ENCODE measurements around the gene SLC9A1.

The SLC9A1 gene

GRCh38 chr1:27136998-27137542 lies 17.9 kb downstream of the SLC9A1 start:
- Histone ChIP-seq H3K4me2 (peak overlapping the region; percentile 94), H3K4me3 (IDR thresholded peaks at IDR 0.05; ENCODE audit: insufficient read depth, low read depth, low read length) (no peak overlapping the region), H3K9ac (peak overlapping the region; percentile 25; the same call in 1 of the 2 replicates), H4K20me1 (ENCODE audit: insufficient read depth) (no peaks in the 10 kb centered on the region), H3K27ac (peak overlapping the region; percentile 57; the same call in 1 of the 2 replicates), H3K79me2 (ENCODE audit: insufficient read depth, low read depth) (no peaks in the 10 kb centered on the region), H3K4me1 (ENCODE audit: low read depth, poor library complexity, severe bottlenecking) (peaks cover 45% of the 10 kb centered on the region), H3K36me3 (ENCODE audit: insufficient read depth) (no peaks in the 10 kb centered on the region), H2AFZ (ENCODE audit: low read depth) (peak overlapping the region; percentile 38; the same call in 1 of the 2 replicates), H3K27me3 (ENCODE audit: insufficient read depth, low read depth) (no peaks in the 10 kb centered on the region)
- TF ChIP-seq, protein P1, sequence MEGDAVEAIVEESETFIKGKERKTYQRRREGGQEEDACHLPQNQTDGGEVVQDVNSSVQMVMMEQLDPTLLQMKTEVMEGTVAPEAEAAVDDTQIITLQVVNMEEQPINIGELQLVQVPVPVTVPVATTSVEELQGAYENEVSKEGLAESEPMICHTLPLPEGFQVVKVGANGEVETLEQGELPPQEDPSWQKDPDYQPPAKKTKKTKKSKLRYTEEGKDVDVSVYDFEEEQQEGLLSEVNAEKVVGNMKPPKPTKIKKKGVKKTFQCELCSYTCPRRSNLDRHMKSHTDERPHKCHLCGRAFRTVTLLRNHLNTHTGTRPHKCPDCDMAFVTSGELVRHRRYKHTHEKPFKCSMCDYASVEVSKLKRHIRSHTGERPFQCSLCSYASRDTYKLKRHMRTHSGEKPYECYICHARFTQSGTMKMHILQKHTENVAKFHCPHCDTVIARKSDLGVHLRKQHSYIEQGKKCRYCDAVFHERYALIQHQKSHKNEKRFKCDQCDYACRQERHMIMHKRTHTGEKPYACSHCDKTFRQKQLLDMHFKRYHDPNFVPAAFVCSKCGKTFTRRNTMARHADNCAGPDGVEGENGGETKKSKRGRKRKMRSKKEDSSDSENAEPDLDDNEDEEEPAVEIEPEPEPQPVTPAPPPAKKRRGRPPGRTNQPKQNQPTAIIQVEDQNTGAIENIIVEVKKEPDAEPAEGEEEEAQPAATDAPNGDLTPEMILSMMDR (conservative IDR thresholded peaks at IDR 0.05; ENCODE audit: low read depth, low read length) = no peak

DNA sequence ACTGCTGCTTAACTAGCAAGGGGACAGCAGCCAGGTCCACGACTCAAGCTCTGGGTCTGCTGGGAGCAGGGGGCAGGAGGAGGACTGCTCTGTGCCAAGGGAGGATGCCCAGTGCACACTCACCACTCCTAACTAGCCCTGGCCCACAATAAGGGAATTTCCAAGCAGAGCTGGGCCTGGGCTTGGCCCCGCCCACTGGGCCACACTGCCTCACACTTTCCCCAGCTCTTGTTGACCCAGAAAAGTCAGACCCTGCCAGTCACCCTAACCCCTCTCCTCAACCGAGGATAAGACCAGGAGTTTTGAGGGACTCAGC lies 18.7 kb downstream of the SLC9A1 start:
- Histone ChIP-seq H3K36me3 (ENCODE audit: insufficient read depth) (no peaks in the 10 kb centered on the region), H3K4me2 (peak overlapping the region; percentile 94), H4K20me1 (ENCODE audit: insufficient read depth) (no peaks in the 10 kb centered on the region), H3K79me2 (ENCODE audit: insufficient read depth, low read depth) (no peaks in the 10 kb centered on the region), H3K9ac (no peak overlapping the region), H2AFZ (ENCODE audit: low read depth) (peak overlapping the region; percentile 16; the same call in 1 of the 2 replicates), H3K4me3 (IDR thresholded peaks at IDR 0.05; ENCODE audit: insufficient read depth, low read depth, low read length) (no peak overlapping the region), H3K4me1 (ENCODE audit: low read depth, poor library complexity, severe bottlenecking) (peaks cover 45% of the 10 kb centered on the region), H3K27me3 (ENCODE audit: insufficient read depth, low read depth) (no peaks in the 10 kb centered on the region), H3K27ac (peak overlapping the region; percentile 57; the same call in 1 of the 2 replicates)
- TF ChIP-seq, protein P1 (conservative IDR thresholded peaks at IDR 0.05; ENCODE audit: low read depth, low read length) = no peak

DNA sequence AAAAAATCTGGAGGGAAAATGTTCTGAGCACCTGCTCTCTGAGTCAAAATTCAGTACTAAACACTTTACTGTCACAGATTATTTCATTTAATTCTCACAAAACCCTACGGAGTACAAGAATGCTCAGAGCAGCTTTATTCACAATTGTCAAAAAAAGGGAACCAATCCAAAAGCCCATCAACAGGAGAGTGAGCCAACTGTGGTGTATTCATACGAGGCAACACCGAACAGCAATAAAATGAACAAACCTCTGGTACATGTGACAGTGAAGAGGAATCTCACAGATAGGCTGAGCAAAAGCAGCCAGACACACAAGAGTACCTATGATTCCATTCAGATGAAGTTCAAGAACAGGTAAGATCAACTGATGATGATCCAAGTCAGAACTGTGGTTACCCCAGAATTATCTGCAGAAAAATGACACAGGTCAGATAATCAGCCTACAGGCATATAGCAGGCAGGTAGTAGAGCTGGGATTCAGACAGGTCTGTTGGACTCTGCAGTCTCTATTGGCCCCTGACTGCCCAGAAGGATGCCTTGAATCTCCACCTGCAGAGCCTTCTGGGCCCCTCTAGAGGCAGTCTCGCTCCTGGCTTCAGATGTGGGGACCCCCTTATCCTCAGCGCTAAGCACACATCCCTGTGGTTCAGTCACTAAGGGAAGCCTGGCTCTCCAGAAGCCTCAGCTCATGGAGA lies 19.2 kb downstream of the SLC9A1 start:
- TF ChIP-seq, protein P1 (conservative IDR thresholded peaks at IDR 0.05; ENCODE audit: low read depth, low read length) = 0 out of 2 replicates have a peak, but pooled peaks have one; percentile 26
- no peaks in the 10 kb centered on the region for H3K79me2 ChIP-seq (ENCODE audit: insufficient read depth, low read depth)
- H3K9ac ChIP-seq = no peak overlapping the region
- H4K20me1 ChIP-seq (ENCODE audit: insufficient read depth) = no peaks in the 10 kb centered on the region
- no peaks in the 10 kb centered on the region for H3K27me3 ChIP-seq (ENCODE audit: insufficient read depth, low read depth)
- peak overlapping the region; percentile 57; the same call in 1 of the 2 replicates for H3K27ac ChIP-seq
- H3K4me2 ChIP-seq = peak overlapping the region; percentile 94
- no peaks in the 10 kb centered on the region for H3K36me3 ChIP-seq (ENCODE audit: insufficient read depth)
- peaks cover 45% of the 10 kb centered on the region for H3K4me1 ChIP-seq (ENCODE audit: low read depth, poor library complexity, severe bottlenecking)
- peak overlapping the region; percentile 16; the same call in 1 of the 2 replicates for H2AFZ ChIP-seq (ENCODE audit: low read depth)
- no peak overlapping the region for H3K4me3 ChIP-seq (IDR thresholded peaks at IDR 0.05; ENCODE audit: insufficient read depth, low read depth, low read length)

DNA sequence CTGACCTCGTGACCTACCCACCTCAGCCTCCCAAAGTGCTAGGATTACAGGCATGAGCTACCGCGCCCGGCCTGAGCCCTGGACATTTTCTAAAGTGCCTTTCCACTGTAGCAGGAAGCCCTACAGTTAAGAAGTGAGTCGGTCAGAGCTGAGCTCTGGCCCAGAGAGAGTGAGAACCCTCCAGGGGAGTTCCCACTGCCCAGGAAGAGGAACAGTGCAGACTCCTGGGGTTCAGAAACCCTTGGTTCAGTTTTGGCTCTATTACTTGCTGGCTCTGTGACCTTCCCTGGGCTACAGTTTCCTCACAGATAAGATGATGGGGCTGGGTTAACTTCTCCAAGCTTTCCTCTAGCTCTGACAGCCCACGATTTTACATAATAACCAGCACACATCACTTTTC lies 20.9 kb downstream of the SLC9A1 start:
- no peaks in the 10 kb centered on the region for H3K27me3 ChIP-seq (ENCODE audit: insufficient read depth, low read depth)
- no peaks in the 10 kb centered on the region for H3K79me2 ChIP-seq (ENCODE audit: insufficient read depth, low read depth)
- no peak overlapping the region for H2AFZ ChIP-seq (ENCODE audit: low read depth)
- H3K4me3 ChIP-seq (IDR thresholded peaks at IDR 0.05; ENCODE audit: insufficient read depth, low read depth, low read length) = no peak overlapping the region
- peaks cover 41% of the 10 kb centered on the region for H3K4me1 ChIP-seq (ENCODE audit: low read depth, poor library complexity, severe bottlenecking)
- H3K9ac ChIP-seq = no peak overlapping the region
- no peaks in the 10 kb centered on the region for H4K20me1 ChIP-seq (ENCODE audit: insufficient read depth)
- TF ChIP-seq, protein P1 (conservative IDR thresholded peaks at IDR 0.05; ENCODE audit: low read depth, low read length) = no peak
- no peak overlapping the region for H3K4me2 ChIP-seq
- H3K27ac ChIP-seq = no peak overlapping the region
- no peaks in the 10 kb centered on the region for H3K36me3 ChIP-seq (ENCODE audit: insufficient read depth)
